Peyer's patch (tissue), 4 donors: Measurements from ENCODE around the gene MTERF2. TPM values are rescaled to one million over a fixed set of nuclear protein-coding genes. Genes with fewer than 3 reads are reported as not detected.

ENCODE experiments used
- DNase-seq, 3 donors: peaks; one replicate each; pipeline ENCODE4 v3.0.0-alpha.2; 2017 to 2019
- H3K27ac ChIP-seq, 4 donors: fragments of 200-600 bp; sonication (generic); one replicate each; pipeline ENCODE4 v1.5.1; 2016 to 2019
- H3K27me3 ChIP-seq, 2 donors: fragments of 200-600 bp; sonication (generic); one replicate each; pipeline ENCODE4 v1.5.1; 2019
- H3K36me3 ChIP-seq, 3 donors: fragments of 200-600 bp; sonication (generic); one replicate each; pipeline ENCODE4 v1.5.1; 2016 to 2019
- H3K4me1 ChIP-seq, 4 donors: fragments of 200-600 bp; sonication (generic); one replicate each; pipeline ENCODE4 v1.5.1; 2016 to 2019
- H3K4me3 ChIP-seq, 4 donors: fragments of 200-600 bp; sonication (generic); 1 replicate in 3 of 4; 2 replicates in 1 of 4; pipeline ENCODE4 v1.5.1; 2016 to 2019; ENCODE audit warnings: mild to moderate bottlenecking in 1 of 4
- H3K9me3 ChIP-seq, 4 donors: fragments of 200-600 bp; sonication (generic); one replicate each; pipeline ENCODE4 v1.5.1; 2016 to 2019; ENCODE audit warnings: mild to moderate bottlenecking in 1 of 4
- POLR2A ChIP-seq, 2 donors: fragments of 450-650 bp; IDR thresholded peaks; one replicate each; pipeline ENCODE4 v1.5.1; 2017; ENCODE audit warnings: antibody characterized with exemption in 2 of 2, mild to moderate bottlenecking in 2 of 2, moderate library complexity in 2 of 2
- total RNA-seq, 4 donors: library from RNA; depleted of rRNA; stranded (reverse); fragments of >200 nt; gene quantifications; one replicate each; pipeline ENCODE4 v1.1.0, GENCODE V29; 2016
- TF ChIP-seq, protein P1 (sequence below), 6 experiments: fragments of 450-650 bp in 4 of 6; fragments of 200-600 bp in 2 of 6; sonication (generic) in 1 of 6; IDR thresholded peaks; one replicate each; pipeline ENCODE4 v1.5.1; 2017 to 2019; ENCODE audit warnings: antibody characterized with exemption in 6 of 6, mild to moderate bottlenecking in 3 of 6, moderate library complexity in 1 of 6

The MTERF2 gene
- total RNA-seq, 4 donors from 2014 or later = 10.9 to 19.0 (median 14.8) TPM

- no peaks in the 10 kb centered on the region for H3K36me3 ChIP-seq
- no peak for TF ChIP-seq POLR2A (IDR thresholded peaks at IDR 0.05)
- TF ChIP-seq, protein P1, sequence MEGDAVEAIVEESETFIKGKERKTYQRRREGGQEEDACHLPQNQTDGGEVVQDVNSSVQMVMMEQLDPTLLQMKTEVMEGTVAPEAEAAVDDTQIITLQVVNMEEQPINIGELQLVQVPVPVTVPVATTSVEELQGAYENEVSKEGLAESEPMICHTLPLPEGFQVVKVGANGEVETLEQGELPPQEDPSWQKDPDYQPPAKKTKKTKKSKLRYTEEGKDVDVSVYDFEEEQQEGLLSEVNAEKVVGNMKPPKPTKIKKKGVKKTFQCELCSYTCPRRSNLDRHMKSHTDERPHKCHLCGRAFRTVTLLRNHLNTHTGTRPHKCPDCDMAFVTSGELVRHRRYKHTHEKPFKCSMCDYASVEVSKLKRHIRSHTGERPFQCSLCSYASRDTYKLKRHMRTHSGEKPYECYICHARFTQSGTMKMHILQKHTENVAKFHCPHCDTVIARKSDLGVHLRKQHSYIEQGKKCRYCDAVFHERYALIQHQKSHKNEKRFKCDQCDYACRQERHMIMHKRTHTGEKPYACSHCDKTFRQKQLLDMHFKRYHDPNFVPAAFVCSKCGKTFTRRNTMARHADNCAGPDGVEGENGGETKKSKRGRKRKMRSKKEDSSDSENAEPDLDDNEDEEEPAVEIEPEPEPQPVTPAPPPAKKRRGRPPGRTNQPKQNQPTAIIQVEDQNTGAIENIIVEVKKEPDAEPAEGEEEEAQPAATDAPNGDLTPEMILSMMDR (IDR thresholded peaks at IDR 0.05) = no peak
- no peak overlapping the region for H3K27ac ChIP-seq
- DNase-seq = no peak
- no peaks in the 10 kb centered on the region for H3K27me3 ChIP-seq
- no peaks in the 10 kb centered on the region for H3K9me3 ChIP-seq
- peaks cover 0 to 17% (median 0%) of the 10 kb centered on the region in 4 donors for H3K4me1 ChIP-seq
- H3K4me3 ChIP-seq = no peak overlapping the region
Observed at GRCh38 chr12:106950591-106950990, 36.4 kb downstream of the MTERF2 start.

DNA sequence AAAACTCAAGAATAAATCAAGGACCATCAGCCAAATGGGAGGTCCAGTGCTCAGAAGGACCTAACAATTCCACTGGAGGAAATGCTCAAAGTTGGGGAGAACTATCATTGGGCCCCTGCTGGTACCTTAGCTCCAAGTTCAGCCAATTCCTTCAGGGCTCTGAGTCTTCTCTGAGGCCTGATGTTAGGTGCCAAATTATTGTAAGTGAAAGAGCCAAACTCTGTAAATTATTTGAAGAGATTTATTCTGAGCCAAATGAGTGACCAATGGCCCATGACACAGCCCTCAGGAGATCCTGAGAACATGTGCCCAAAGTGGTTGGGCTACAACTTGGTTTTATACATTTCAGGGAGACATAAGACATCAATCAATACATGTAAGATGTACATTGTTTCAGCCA lies 39.5 kb downstream of the MTERF2 start:
- H3K9me3 ChIP-seq = no peaks in the 10 kb centered on the region
- no peak overlapping the region for H3K27ac ChIP-seq
- no peaks in the 10 kb centered on the region for H3K4me1 ChIP-seq
- no peaks in the 10 kb centered on the region for H3K27me3 ChIP-seq
- no peaks in the 10 kb centered on the region for H3K36me3 ChIP-seq
- DNase-seq = no peak
- no peak overlapping the region for H3K4me3 ChIP-seq
- TF ChIP-seq, protein P1 (IDR thresholded peaks at IDR 0.05) = no peak
- TF ChIP-seq POLR2A (IDR thresholded peaks at IDR 0.05) = no peak

DNA sequence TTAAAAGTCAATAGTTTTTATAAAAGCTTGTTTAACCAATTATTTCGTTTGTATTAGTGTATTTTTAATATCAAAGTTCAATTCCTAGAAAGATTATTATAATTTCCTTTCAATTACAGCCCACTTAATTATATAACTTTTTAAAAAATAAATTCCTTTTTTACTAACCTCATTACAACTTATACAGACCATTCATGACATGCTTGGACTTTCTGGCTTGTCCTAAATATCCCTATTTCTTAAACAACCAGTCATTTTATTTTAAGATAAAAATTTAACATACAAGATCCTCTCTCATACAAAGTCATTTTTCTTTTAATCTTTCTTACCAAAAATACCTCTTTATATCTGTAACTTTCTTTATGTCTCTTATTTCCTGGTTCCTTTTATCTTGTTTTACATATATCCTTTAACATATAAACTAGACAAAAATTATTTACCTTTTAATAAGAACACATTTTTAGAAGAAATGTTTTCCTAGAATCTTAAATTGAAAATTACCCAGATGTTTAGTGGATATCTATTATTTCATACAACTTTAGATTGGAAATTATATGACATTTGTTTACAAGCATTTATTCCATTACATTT lies 41.6 kb downstream of the MTERF2 start:
- H3K27ac ChIP-seq = no peak overlapping the region
- H3K27me3 ChIP-seq = no peaks in the 10 kb centered on the region
- no peaks in the 10 kb centered on the region for H3K9me3 ChIP-seq
- TF ChIP-seq, protein P1 (IDR thresholded peaks at IDR 0.05) = no peak
- no peak for TF ChIP-seq POLR2A (IDR thresholded peaks at IDR 0.05)
- no peak for DNase-seq
- H3K36me3 ChIP-seq = no peaks in the 10 kb centered on the region
- H3K4me3 ChIP-seq = no peak overlapping the region
- H3K4me1 ChIP-seq = no peaks in the 10 kb centered on the region

GRCh38 chr12:106942775-106943174 lies 44.2 kb downstream of the MTERF2 start:
- Histone ChIP-seq H3K9me3 (no peaks in the 10 kb centered on the region), H3K27ac (no peak overlapping the region), H3K27me3 (no peaks in the 10 kb centered on the region), H3K4me3 (no peak overlapping the region), H3K36me3 (no peaks in the 10 kb centered on the region), H3K4me1 (no peaks in the 10 kb centered on the region)
- DNase-seq = no peak
- TF ChIP-seq, protein P1 (IDR thresholded peaks at IDR 0.05) = no peak
- TF ChIP-seq POLR2A (IDR thresholded peaks at IDR 0.05) = no peak

GRCh38 chr12:106941481-106942156 lies 45.3 kb downstream of the MTERF2 start:
- no peak for DNase-seq
- Histone ChIP-seq H3K4me3 (no peak overlapping the region), H3K27me3 (no peaks in the 10 kb centered on the region)

More at GRCh38 chr12:106941481-106942156, 45.3 kb downstream of the MTERF2 start:
- H3K4me1 ChIP-seq = no peaks in the 10 kb centered on the region
- TF ChIP-seq, protein P1 (IDR thresholded peaks at IDR 0.05) = no peak
- TF ChIP-seq POLR2A (IDR thresholded peaks at IDR 0.05) = no peak
- H3K9me3 ChIP-seq = no peaks in the 10 kb centered on the region
- H3K36me3 ChIP-seq = no peaks in the 10 kb centered on the region
- H3K27ac ChIP-seq = no peak overlapping the region
